KBM-7 (cell line): ENCODE data around the gene PLXND1.

Source experiments
- DNase-seq: peaks from one replicate; pipeline ENCODE4 v3.0.0-alpha.2; 2015
- in situ Hi-C: fragments of 300-500 bp; cut with MboI; formaldehyde crosslinking; loops from 2 replicates; pipeline ENCODE4 v1.14.3; 2020; ENCODE audit warnings: low sequenced_read_pairs, low pct_unique_long_range_greater_than_20kb, mixed read lengths

Gene PLXND1

GRCh38 chr3:129632056-129632455 lies 25.6 kb upstream of the PLXND1 start:
- no peak for DNase-seq
- in situ Hi-C loops = loop anchor here (25.0 kb wide), 1 partner anchor 305 kb away; no protein-coding TSS in a partner anchor

GRCh38 chr3:129629011-129629410 lies 22.5 kb upstream of the PLXND1 start:
- DNase-seq = no peak
- in situ Hi-C loops = loop anchor here (25.0 kb wide), 1 partner anchor 308 kb away; no protein-coding TSS in a partner anchor

GRCh38 chr3:129628169-129628522 lies 21.7 kb upstream of the PLXND1 start:
- no peak for DNase-seq
- in situ Hi-C loops = loop anchor here (25.0 kb wide), 1 partner anchor 309 kb away; no protein-coding TSS in a partner anchor

GRCh38 chr3:129627350-129628168 lies 21.1 kb upstream of the PLXND1 start:
- DNase-seq = peak; percentile 88

GRCh38 chr3:129626744-129627349 lies 20.4 kb upstream of the PLXND1 start:
- in situ Hi-C loops = loop anchor here (25.0 kb wide), 1 partner anchor 310 kb away; no protein-coding TSS in a partner anchor
- peak; percentile 70 for DNase-seq

More at GRCh38 chr3:129627350-129628168, 21.1 kb upstream of the PLXND1 start:
- in situ Hi-C loops = loop anchor here (25.0 kb wide), 1 partner anchor 310 kb away; no protein-coding TSS in a partner anchor

GRCh38 chr3:129625072-129625874 lies 18.8 kb upstream of the PLXND1 start:
- DNase-seq = peak; percentile 59
- in situ Hi-C loops = loop anchor here (25.0 kb wide), 1 partner anchor 312 kb away; no protein-coding TSS in a partner anchor

- DNase-seq = peak; percentile 69
- in situ Hi-C loops = loop anchor here (25.0 kb wide), 1 partner anchor 313 kb away; no protein-coding TSS in a partner anchor
Observed at GRCh38 chr3:129624347-129625071, 18.0 kb upstream of the PLXND1 start.

- no peak for DNase-seq
- in situ Hi-C loops = no loop called here
Observed at GRCh38 chr3:129623447-129624118, 17.1 kb upstream of the PLXND1 start.

- in situ Hi-C loops = no loop called here
- no peak for DNase-seq
Observed at GRCh38 chr3:129622933-129623332, 16.5 kb upstream of the PLXND1 start.

- in situ Hi-C loops = no loop called here
- no peak for DNase-seq
Observed at GRCh38 chr3:129622226-129622874, 15.9 kb upstream of the PLXND1 start.

GRCh38 chr3:129621626-129622225 lies 15.2 kb upstream of the PLXND1 start:
- in situ Hi-C loops = no loop called here
- DNase-seq = no peak

- no peak for DNase-seq
- in situ Hi-C loops = no loop called here
Observed at GRCh38 chr3:129620828-129621559, 14.5 kb upstream of the PLXND1 start.

GRCh38 chr3:129619726-129620162 lies 13.3 kb upstream of the PLXND1 start:
- no peak for DNase-seq
- in situ Hi-C loops = no loop called here

- in situ Hi-C loops = no loop called here
- DNase-seq = peak; percentile 35
Observed at GRCh38 chr3:129618901-129619671, 12.6 kb upstream of the PLXND1 start.

- in situ Hi-C loops = no loop called here
- DNase-seq = peak; percentile 67
Observed at GRCh38 chr3:129618186-129618820, 11.8 kb upstream of the PLXND1 start.
